NB4 (cell line): Measurements from ENCODE around the gene CFAP99.

ENCODE experiments used
- DNase-seq: peaks from one replicate; pipeline ENCODE4 v3.0.0; 2010; ENCODE audit warnings: low read depth
- H3K4me3 ChIP-seq: one replicate; pipeline ENCODE4 v1.5.1; 2011; ENCODE audit warnings: mild to moderate bottlenecking, low read depth, low read length, moderate library complexity
- CTCF ChIP-seq: IDR thresholded peaks from one replicate; pipeline ENCODE4 v1.5.1; 2012; ENCODE audit warnings: low read depth, low read length
- MAX ChIP-seq: IDR thresholded peaks from 2 replicates; pipeline ENCODE4 v1.6.1; 2011; ENCODE audit warnings: low read depth, low read length
- MYC ChIP-seq: IDR thresholded peaks from 2 replicates; pipeline ENCODE4 v1.6.1; 2011; ENCODE audit warnings: low read depth, low read length
- POLR2A ChIP-seq: IDR thresholded peaks from 2 replicates; pipeline ENCODE4 v1.6.1; 2011; ENCODE audit warnings: mild to moderate bottlenecking; ENCODE audit not compliant: insufficient read length; ENCODE audit errors: extremely low read depth

The CFAP99 gene

GRCh38 chr4:2445130-2445529 lies 26.4 kb downstream of the CFAP99 start:
- no peak overlapping the region for H3K4me3 ChIP-seq
- DNase-seq = no peak
- no peak for TF ChIP-seq MYC
- no peak for TF ChIP-seq CTCF
- no peak for TF ChIP-seq MAX
- TF ChIP-seq POLR2A = no peak

GRCh38 chr4:2445571-2445970 lies 26.8 kb downstream of the CFAP99 start:
- no peak for TF ChIP-seq CTCF
- no peak for TF ChIP-seq MYC
- no peak for DNase-seq
- no peak overlapping the region for H3K4me3 ChIP-seq

- TF ChIP-seq POLR2A (no peak), CTCF (no peak), MYC (no peak), MAX (no peak)
- H3K4me3 ChIP-seq = no peak overlapping the region
- DNase-seq = no peak
Measured at GRCh38 chr4:2446656-2447564, 28.2 kb downstream of the CFAP99 start.

GRCh38 chr4:2448589-2448988 lies 29.8 kb downstream of the CFAP99 start:
- H3K4me3 ChIP-seq = no peak overlapping the region

GRCh38 chr4:2449051-2449450 lies 30.3 kb downstream of the CFAP99 start:
- no peak for DNase-seq
- H3K4me3 ChIP-seq = no peak overlapping the region
- TF ChIP-seq POLR2A (no peak), MAX (no peak), MYC (no peak), CTCF (no peak)

More at GRCh38 chr4:2448589-2448988, 29.8 kb downstream of the CFAP99 start:
- DNase-seq = no peak
- no peak for TF ChIP-seq MYC

- no peak overlapping the region for H3K4me3 ChIP-seq
- no peak for DNase-seq
- no peak for TF ChIP-seq CTCF
- no peak for TF ChIP-seq POLR2A
- TF ChIP-seq MAX = no peak
- TF ChIP-seq MYC = no peak
Measured at GRCh38 chr4:2449511-2450392, 31.0 kb downstream of the CFAP99 start.
